GM18909 (cell line): ENCODE results near the gene CCDC187.

Source experiments
- ATAC-seq: cut with Tn5 transposase; IDR thresholded peaks from one replicate; pipeline ENCODE4 v1.9.1; 2021; ENCODE audit warnings: mild to moderate bottlenecking; ENCODE audit not compliant: unreplicated experiment, poor library complexity

CCDC187 gene

GRCh38 chr9:136340356-136341041 lies 36.6 kb upstream of the CCDC187 start:
- no peak for ATAC-seq

DNA sequence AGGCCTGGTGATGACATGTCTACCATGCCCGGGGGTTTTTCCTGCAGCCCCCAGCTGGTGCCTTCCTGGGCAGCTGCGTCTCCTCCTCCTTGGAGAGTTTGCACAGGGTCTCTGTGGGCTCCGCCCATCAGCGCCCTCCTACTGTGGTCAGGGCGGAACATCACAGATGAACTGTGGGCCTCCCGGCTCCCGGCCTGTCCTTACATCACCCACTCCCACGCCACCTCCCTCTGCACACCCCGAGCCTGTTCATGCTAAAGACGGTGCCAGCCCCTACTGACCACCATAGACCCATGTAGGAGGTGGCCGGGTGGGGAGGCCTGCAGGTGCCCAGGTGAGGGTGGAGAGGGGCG lies 36.0 kb upstream of the CCDC187 start:
- ATAC-seq, result no peak

GRCh38 chr9:136339173-136339957 lies 35.5 kb upstream of the CCDC187 start:
- ATAC-seq, result no peak

- no peak for ATAC-seq
Observed at GRCh38 chr9:136338511-136338910, 34.6 kb upstream of the CCDC187 start.

DNA sequence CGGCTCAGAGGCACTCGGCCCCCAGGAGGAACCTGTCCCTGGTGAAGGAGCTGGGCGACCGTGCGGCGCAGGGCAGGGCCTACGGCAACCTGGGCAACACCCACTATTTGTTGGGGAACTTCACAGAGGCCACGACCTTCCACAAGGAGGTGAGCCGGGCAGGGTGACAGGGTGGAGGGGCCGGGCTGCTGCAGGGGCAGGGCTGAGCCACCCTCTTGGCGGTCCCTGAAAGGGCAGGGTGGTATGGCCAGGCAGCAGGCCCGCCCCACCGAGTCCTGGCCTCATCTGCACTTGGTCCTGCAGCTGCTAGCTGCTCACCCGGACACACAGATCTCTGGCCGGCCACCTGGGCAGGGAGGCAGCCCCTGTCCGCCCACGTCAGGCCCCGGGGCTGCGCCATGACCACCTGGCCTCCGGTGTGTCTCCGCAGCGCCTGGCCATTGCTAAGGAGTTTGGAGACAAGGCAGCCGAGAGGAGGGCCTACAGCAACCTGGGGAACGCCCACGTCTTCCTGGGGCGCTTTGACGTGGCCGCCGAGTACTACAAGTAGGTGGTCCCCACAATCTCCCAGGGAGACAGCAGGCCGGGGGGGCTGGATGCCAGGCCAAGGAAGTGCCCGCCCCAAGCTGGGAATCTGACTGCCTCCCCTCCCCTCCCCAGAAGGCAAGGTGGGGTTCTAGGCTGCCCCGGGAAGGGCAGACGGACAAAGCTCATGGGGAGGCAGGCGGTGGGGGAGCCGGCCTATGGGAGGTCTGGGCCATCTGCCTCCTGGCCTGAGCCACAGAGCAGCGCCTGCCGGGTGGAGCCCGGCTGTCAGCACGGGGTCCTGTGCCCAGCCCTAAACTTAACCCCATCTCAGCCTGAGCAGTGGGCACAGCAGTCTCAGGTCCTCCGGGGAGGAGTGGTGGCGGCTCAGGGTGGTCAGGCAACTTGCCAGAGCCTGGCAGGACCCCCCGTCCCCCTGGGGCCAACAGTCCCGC lies 33.8 kb upstream of the CCDC187 start:
- no peak for ATAC-seq

- no peak for ATAC-seq
Observed at GRCh38 chr9:136336881-136337280, 33.0 kb upstream of the CCDC187 start.

DNA sequence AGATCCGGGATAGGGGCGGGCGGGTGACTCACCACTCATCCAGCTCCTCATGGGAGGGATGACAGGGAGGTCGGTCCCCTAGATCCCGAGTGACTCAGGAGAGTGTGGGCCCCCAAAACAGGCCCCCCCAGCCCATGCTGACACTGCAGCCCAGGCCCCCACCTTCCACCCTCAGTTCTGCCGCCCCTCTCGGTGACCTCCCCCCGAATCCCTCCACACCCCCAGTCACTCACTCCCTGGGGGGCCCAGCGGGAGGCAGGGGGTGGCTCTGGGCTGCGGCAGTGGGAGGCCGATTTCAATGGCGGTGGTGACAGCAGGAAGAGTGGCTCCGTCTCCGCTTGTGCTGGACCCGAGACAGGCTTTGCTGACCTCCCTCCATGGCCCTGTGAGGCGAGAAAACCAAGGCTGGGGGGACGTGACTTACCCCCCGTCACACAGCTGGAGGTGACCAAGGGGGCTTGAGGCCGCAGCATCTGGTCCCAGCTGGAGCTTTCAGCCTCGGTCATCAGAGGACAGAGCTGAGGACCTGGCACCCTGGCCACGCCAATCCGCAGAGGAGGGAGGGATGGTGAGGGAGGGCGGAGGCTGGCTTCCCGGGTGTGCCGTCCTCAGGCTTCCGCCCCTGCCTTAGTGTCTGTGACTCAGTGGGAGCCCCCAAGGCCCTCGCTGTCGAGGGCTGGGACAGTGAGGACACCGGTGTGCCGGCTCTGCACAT lies 32.4 kb upstream of the CCDC187 start:
- ATAC-seq, result no peak

DNA sequence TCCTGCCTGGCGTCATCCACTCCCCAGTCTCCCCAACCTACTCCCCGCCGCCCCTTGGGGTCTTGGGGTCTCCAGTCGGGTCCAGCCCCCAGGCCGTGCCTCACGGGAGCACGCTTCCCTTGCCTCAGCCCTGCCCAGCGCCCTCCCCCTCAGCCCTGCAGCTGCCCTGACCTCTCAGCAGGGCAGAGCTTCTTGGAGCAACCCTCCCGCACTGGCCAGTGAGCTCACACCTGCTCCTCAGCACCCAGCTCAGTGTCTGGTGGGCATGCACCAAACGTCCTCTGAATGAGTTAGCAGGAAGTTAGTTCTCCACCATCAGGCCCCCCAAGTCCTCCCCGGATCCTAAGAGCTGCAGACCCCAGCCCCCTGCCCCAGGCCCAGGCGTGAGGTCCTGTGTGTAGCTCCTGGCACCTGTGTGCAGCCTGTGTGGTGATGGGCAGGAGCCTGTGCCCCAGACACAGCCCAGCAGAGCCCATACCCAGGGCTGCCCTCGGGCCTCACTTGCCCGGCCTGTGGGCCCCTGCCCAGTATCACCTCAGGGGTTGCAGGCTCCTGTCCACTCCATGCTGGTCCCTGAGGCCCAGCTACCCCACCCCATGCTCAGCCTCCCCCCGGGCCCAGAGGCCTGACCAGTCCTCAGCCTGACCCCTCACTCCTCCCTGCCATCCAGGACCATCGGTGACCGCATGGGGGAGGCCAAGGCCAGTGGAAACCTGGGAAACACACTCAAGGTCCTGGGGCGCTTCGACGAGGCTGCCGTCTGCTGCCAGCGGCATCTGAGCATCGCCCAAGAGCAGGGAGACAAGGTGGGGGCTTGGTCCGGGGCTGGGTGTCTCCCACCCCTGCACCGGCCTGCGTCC lies 31.6 kb upstream of the CCDC187 start:
- no peak for ATAC-seq

- no peak for ATAC-seq
Observed at GRCh38 chr9:136334541-136334940, 30.6 kb upstream of the CCDC187 start.

DNA sequence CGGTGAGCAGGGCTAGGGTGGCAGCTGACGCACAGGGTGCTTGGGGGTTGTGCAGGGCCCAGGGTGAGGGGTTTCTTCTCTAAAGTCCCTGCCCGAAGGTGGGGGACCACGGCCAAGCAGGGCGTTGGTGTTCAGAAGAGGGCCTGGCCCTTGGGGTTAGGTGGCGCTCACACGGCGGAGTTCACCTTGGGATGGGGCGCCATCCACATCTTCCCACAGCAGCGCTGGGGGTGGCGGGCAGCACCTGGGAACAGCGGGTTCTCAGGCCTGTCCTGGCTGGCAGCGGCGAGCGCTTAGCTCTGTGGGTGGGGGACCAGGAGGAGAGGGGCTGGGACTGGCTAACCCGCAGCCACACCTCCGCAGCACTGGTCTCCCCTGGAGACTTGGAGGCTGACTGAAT lies 29.6 kb upstream of the CCDC187 start:
- no peak for ATAC-seq

- ATAC-seq, result no peak
Observed at GRCh38 chr9:136333045-136333444, 29.2 kb upstream of the CCDC187 start.

- ATAC-seq, result no peak
Observed at GRCh38 chr9:136332482-136332983, 28.6 kb upstream of the CCDC187 start.

GRCh38 chr9:136331556-136332481 lies 27.9 kb upstream of the CCDC187 start:
- no peak for ATAC-seq

DNA sequence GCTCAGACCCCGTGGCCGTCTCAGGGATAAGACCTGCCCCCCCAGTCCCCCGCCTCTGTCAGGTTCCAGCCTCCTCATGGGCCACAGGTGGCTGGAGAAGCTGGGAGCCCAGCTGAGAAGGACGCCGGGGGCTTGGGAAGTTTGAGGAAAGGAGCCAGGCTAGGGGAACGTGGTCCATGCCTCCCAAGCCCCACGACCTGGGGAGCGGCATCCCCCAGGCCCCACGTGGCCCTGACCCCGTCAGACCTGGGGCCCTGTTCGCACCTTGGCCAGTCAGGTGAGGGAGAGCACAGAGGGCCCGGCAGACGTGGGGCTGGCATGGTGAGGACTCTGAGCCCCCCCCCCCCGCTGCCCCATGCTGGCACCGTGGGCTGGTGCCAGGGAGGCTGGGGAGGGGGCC lies 27.1 kb upstream of the CCDC187 start:
- ATAC-seq, result no peak

GRCh38 chr9:136330406-136330990 lies 26.6 kb upstream of the CCDC187 start:
- no peak for ATAC-seq

- ATAC-seq, result no peak
Observed at GRCh38 chr9:136329636-136330405, 25.9 kb upstream of the CCDC187 start.

DNA sequence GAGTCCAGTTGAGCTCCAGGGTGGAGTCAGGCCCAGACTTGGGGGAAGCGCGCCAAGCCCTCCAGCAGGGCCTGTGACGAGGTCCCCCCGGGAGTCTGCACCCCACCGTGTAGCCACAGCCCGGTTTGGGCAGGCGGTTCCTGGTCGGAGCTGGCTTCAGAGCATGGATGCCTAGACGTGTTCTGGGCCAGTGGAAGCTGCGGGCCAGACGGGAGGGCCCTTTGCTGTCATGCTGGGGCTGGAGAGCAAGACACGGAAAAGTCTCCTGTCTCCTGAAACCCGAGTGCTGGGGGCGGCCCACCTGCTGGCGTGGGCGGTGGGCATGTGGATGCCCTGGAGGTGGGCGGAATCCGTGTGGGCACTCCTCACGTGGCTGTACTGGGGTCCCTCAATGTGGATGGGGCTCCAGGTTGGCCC lies 25.3 kb upstream of the CCDC187 start:
- ATAC-seq, result no peak
